Activated CD4-positive, alpha-beta T cell treated with anti-CD3 and anti-CD28 coated beads for 1 hour (primary cell): ENCODE results near the gene HECTD3.

ENCODE experiments used
- DNase-seq: peaks from one replicate; pipeline ENCODE4 v3.0.0-alpha.2; 2020

The HECTD3 gene

DNA sequence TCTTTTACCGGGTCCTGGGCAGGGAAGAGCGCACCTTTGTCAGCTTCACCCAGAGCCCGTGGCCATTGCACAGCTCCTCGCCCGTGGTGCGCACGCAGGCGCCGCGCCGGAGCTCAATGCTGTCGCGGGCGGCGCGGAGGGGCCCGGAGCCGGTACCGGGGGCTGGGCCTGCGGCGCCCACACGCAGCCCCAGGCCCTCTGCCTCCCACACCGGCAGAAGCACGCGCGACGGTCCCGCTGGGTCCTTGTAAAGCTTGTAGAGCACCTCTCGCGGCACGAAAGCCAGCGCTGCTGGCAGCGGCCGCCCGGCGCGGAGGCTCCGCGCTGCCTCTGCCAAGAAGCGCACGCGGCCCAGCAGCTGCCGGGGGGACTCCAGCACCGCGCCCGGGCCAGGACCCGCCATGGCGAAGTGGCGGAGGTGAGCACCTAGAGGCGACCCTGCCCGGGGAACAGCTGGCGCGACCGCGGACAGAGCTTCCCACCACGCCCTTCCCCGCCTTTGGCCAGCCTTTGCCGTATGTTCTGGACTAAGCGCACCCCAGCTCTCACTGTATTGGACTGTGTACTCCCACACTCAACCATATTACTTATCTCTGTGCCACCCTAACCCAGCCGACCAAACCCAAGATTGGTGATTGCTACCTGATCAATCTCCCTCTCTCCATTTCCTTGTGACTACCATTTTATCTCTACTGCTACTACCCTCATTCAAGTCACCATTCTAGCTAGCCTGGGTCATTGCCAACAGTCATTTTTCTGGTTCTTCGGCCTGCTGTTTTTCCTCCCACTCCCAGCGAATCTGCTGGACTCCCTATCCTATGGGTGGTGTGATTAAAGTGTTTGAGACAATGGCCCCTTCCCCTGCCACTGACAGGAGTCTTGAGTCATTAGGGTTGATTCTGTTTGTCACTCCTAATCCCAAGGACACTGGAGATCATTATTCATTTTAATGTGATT lies at the start of gene HECTD3:
Gene HECTD3 (minus strand): TSS at position 470 of the 957 bp plus-strand sequence. CDS start 67 bp downstream, at position 403.
- peak; percentile 50 for DNase-seq

- no peak for DNase-seq
Observed at GRCh38 chr1:45059829-45060228, 48.7 kb upstream of the HECTD3 start.

GRCh38 chr1:45057542-45057941 lies 46.4 kb upstream of the HECTD3 start:
- no peak for DNase-seq

- no peak for DNase-seq
Observed at GRCh38 chr1:45051005-45051772, 40.1 kb upstream of the HECTD3 start.

- no peak for DNase-seq
Observed at GRCh38 chr1:45047032-45047431, 35.9 kb upstream of the HECTD3 start.

DNA sequence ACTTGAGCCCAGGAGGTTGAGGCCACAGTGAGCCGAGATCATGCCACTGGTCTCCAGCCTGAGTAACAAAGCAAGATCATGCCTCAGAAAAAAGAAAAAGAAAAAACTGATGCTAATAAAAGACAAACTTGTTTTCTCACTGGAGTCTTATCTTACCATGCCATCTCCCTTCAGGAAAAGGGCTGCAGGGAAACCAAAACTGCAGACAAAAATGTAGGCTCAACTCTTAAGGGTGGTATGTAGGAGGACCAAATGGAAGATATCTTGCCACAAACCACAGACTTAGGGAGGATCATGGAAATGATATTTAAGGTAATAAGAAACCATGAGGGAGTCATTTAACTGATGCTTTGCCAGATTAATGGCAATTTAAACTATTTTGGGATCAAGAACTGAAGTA lies 33.8 kb upstream of the HECTD3 start:
- DNase-seq = no peak

DNA sequence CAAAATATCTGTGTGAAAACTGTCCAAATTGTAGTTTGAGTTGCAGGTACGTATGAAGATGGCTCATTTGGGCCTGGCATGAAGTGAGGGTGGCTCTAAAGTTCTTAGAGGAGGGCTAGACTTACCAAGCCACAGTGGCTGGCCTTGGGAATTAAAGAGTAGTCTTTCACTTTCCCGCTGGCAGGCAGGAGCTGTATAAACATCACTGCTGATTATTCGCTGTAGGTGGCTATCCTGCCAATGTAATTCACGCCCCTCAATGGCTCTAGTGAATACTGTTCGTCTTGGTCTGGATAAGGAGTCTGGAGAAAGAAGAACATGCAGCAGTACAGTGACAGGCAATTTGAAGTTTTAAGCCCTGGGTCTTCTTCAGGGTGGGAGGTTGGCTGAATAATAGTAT lies 32.0 kb upstream of the HECTD3 start:
- no peak for DNase-seq

GRCh38 chr1:45040297-45040696 lies 29.2 kb upstream of the HECTD3 start:
- no peak for DNase-seq

DNA sequence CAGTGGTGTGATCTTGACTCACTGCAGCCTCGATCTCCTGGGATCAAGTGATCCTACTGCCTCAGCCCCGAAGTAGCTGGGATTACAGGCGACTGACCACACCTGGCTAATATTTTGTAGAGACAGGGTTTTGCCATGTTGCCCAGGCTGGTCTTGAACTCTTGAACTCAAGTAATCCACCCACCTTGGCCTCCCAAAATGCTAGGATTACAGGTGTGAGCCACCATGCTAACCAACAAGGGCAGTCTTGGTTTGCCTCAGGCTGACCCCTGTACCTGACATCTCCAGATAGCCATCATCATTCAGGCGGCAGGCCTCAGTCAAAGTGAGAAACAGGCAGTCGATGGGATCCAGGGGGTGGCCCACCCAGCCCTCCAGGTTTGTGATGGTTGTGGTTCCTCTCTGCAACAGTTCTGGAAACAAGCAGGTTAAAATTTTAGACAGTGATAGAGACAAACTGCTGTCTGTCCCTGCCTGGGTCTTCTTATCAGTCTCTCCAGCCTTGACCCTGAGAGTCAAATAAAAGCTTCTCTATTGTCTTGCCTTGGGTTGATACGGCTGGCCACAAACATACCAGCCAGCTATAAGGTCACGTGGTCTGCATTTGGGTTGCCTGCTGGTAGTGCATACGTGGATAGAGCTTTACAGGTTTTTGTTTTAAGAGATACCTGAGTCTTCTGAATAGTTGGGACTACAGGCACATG lies 27.7 kb upstream of the HECTD3 start:
- DNase-seq = no peak

DNA sequence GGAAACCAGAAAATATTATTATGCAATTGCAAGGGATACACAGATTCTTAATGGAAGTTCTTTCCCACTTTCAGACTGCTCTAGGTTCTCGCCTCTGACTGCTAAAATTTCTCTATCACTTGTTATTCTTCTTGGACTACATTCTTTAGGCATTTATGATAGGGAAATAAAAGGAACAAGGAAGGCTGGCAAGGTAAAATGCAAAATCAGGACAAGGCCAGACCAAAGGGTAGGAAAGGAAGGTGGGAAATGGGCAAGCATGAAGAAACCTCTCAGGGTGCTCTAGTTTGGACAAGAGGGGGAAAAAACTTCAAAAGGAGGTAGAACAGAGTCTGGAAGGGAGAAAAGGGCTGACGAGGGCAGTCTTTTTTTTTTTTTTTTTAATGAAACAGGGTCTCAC lies 27.1 kb upstream of the HECTD3 start:
- no peak for DNase-seq

GRCh38 chr1:45037456-45037855 lies 26.3 kb upstream of the HECTD3 start:
- DNase-seq = no peak

DNA sequence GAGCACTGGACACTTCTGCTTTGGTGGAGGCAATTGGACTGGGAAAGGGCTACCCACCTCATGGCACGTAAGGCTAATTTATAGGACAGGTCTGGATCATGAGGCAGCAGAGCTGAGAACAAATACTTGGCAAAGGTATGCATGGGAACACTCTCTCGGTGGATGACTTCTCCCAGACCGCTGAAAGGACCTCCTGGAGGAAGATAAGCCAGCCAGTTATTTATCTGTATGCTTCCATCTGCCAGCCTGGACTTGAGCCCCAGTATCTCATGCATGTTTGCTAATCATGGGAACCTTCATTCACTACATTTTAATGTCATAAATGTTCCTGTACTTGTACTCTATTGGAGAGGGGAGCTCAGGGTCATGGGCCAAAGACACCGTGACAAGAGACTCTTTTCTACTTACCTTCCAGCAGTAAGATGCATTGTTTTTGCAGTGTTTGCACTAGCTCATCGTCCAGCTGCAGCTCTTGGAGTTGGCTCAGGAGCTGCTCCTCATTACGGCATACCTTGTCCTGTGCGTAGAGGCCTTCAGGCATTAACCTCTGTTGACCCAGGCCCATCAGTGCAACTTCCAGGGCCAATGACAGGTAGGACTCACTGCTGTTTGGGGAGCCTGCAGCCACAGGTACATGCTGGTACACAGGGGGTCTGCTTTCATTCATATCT lies 24.6 kb upstream of the HECTD3 start:
- DNase-seq = no peak

DNA sequence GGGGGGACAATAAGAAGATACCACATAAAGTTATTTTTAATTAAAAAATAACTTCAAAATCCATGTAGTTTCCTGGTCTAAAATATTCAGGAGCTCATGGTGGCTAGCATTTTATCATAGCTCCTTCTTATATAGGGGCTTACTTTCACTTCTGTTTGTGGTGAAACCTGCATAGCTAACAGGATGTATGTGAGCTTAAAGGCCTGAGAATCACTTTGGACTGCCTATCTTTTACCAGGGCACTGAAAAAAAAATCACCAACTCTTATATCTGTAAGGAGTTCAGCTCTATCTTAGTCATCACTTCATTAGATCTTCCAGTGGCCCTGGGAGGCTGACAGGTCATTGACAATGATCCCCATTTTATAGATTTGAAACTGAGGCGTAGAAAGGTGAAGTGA lies 22.2 kb upstream of the HECTD3 start:
- DNase-seq = no peak

- no peak for DNase-seq
Observed at GRCh38 chr1:45032837-45033236, 21.7 kb upstream of the HECTD3 start.

GRCh38 chr1:45026446-45026845 lies 15.3 kb upstream of the HECTD3 start:
- no peak for DNase-seq

- no peak for DNase-seq
Observed at GRCh38 chr1:45023663-45024062, 12.5 kb upstream of the HECTD3 start.

DNA sequence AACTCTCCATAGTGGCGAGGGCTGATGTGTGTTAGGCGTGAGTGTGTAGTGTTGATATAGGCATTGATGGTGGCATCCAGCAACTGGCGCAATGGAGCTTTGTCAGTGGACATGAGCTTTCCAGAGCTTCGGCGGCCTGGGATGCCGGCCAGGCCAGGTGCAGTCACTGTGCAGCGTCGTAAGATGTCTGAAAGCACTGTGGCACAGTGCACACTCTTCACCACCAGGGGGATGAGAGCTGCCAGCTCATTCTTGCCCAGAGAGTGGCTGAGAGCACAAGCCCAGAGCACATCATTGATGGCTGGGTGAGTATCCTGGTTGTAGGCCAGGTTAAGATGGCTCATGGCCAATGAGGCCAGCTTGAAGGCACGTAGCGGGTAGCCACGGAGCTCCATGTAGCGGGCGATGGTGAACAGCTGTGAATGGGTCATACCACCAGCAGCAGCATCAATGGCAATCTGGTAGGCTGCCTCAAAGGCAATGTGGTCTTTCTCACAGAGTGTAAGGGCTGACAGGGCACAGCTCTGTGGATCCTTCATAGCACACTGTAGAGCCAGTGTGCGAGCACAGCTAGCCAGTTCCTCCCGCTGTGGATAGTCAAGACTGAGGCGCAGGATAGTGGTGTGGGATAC lies 7.6 kb upstream of the HECTD3 start:
- DNase-seq = peak; percentile 49

GRCh38 chr1:45016767-45017166 lies 5.6 kb upstream of the HECTD3 start:
- no peak for DNase-seq

GRCh38 chr1:45016090-45016697 lies 5.1 kb upstream of the HECTD3 start:
- DNase-seq = no peak

DNA sequence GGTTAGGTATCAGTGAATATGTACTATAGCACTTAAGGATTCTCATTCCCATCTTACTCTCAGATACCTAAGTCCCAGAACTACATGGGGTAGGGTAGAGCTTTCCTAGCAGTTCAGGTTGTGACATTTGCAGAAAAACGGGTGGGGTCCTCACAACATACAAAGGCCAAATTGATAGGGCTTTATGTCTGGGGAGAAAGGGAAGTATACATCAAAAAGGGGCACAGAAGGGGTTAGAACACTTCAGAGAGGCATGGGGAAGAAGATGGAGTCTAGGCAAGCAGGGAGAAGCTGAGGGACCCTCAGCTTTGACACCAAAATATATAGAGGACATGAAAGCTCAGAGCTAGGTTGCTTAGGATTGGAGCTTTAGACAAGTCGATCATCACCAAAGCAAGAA lies 4.6 kb upstream of the HECTD3 start:
- DNase-seq = no peak

GRCh38 chr1:45014321-45015028 lies 3.4 kb upstream of the HECTD3 start:
- peak; percentile 65 for DNase-seq
